ENCODE results near the gene G6PC3.

GRCh38 chr17:44075598-44076293 is 5.2 kb downstream of the G6PC3 start:
- no peak for TF ChIP-seq CTCF (tag by site-specific recombination; IDR thresholded peaks at IDR 0.05)
- TF ChIP-seq YY1 (tag by site-specific recombination; IDR thresholded peaks at IDR 0.05) = no peak
- no peak for TF ChIP-seq ZFP37 (tag by site-specific recombination; IDR thresholded peaks at IDR 0.05)
- no peak for TF ChIP-seq ZNF280D (tag by site-specific recombination; IDR thresholded peaks at IDR 0.05)
